GM12873 (cell line): ENCODE results near the gene FUT7.

ENCODE experiments used
- CTCF ChIP-seq: IDR thresholded peaks from 2 replicates; pipeline ENCODE4 v1.5.1; 2012; ENCODE audit warnings: low read depth, mild to moderate bottlenecking, moderate library complexity, low read length, control low read depth; ENCODE audit not compliant: insufficient read depth; ENCODE audit errors: missing control alignments

The FUT7 gene

DNA sequence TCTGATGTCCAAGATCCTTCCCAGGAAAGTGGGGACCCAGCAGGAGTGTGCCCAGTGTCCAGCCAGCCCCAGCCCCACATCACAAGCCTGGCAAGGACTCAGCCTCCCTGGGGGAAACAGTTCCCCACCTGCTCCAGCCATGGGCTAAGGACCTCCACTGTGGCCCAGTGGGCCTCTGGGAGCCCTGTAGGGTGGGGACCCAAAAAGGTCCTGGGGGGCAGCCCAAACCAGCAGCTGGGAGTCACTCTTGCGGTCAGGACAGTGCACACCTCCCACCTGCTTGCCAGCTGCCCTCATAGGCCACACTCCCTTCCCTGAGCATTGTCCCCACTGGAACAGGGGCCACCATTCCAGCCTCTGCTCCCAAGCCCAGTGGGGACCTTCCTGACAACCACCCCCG, 5.5 kb downstream of the FUT7 start:
- TF ChIP-seq CTCF: no peak

DNA sequence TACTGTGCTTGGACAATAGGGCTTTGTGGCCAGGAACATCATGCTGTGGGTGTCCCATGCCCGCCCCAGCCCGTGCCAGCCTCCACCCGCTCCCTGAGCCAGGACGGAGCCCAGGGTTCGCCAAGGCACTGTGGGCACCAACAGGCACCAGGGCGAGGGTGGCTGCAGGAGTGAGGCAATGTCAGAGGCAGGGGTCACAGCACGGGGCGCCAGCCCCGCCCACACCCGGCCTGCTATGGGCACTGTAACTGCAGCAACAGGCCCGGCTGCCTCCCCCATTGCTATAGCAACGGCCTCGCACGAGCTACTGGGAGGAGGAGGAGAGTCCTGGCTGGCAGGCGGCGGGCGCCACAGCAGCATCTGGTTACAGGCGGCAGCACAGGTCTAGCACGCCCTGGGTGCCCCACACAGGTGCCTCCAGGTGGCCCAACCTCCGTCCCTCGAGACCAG, 6.3 kb downstream of the FUT7 start:
- no peak for TF ChIP-seq CTCF

DNA sequence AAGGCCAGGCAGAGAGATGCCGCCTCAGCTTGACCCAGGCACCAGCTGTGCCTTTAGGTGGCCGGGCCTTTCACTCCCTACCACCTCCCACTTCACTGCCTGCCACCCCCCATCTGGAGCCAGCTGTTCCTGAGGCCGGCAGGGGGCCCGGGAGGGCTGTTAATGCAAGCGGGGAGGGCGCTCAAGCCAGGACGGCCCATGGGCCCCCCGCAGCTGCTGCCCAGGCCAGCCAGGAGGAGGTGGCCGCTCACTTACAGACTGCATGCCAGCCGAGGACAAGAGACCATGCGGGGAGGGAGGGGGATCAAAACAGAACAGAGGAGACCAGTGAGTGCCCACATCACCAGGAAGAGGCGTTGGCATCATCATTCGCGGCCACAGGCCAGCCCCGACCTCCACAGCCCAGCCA, 8.3 kb downstream of the FUT7 start:
- TF ChIP-seq CTCF: no peak

DNA sequence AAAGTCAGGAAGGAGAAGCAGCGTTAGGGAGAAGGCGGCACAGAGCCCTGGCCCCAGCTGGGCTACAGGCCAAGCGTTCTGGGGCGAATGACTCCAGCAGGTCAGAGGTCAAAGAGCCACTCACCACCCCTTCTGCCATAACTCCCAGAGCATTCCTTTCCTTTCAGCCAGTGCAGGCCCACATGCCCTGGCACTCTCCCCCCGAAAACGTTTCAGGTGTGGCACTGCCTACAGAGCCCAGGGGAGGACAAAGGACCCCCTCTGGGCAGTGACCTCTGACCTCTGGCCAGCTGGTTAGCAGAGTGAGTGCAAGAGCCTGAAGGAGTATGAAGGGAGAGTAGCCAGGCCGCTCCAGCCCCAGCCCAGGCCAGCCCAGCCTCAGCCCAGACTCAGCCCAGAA, 8.7 kb downstream of the FUT7 start:
- no peak for TF ChIP-seq CTCF

GRCh38 chr9:137022662-137023008, 9.3 kb downstream of the FUT7 start:
- no peak for TF ChIP-seq CTCF

DNA sequence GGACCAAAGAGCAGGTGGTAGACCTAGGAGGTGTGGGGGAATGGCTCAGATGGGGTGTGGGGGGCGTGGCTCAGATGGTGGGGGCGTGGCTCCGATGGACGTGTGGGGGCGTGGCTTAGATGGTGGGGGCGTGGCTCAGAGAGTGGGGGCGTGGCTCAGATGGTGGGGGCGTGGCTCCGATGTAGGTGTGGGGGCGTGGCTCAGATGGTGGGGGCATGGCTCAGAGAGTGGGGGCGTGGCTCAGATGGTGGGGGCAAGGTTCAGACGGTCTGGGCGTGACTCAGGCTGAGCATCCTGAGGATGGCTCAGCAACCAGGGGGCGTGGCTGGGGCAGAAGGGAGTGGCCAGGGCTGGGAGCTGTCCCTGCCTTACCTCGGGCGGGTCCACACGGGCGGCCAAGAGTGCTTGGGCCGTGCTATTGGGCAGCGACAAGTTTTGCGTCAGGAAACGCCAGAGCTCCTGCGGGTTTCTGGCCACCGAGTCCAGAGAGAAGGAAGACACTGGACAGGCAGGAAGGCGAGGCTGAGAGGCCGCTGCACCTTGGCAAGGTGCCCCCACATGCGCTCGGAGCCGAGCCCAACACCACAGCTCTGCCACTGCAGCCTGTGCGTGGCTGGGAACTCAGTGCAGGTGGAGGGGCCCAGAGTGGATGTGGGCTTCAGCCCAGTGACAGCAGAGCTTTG, 9.8 kb downstream of the FUT7 start:
- no peak for TF ChIP-seq CTCF

GRCh38 chr9:137021568-137021978, 10.3 kb downstream of the FUT7 start:
- TF ChIP-seq CTCF: no peak
